Measurements from ENCODE around the gene NPTXR. TPM values are rescaled to one million over a fixed set of nuclear protein-coding genes. Genes with fewer than 3 reads are reported as not detected.

Gene NPTXR
- total RNA-seq, 1 donor from 2014 or later: 4.8 TPM

- DNase-seq (ENCODE audit: extremely low spot score, unreplicated experiment): no peak
- TF ChIP-seq, protein P1, sequence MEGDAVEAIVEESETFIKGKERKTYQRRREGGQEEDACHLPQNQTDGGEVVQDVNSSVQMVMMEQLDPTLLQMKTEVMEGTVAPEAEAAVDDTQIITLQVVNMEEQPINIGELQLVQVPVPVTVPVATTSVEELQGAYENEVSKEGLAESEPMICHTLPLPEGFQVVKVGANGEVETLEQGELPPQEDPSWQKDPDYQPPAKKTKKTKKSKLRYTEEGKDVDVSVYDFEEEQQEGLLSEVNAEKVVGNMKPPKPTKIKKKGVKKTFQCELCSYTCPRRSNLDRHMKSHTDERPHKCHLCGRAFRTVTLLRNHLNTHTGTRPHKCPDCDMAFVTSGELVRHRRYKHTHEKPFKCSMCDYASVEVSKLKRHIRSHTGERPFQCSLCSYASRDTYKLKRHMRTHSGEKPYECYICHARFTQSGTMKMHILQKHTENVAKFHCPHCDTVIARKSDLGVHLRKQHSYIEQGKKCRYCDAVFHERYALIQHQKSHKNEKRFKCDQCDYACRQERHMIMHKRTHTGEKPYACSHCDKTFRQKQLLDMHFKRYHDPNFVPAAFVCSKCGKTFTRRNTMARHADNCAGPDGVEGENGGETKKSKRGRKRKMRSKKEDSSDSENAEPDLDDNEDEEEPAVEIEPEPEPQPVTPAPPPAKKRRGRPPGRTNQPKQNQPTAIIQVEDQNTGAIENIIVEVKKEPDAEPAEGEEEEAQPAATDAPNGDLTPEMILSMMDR (IDR thresholded peaks at IDR 0.05): no peak
- Mint-ChIP-seq H3K9me3 (ENCODE audit: unreplicated experiment) (no peaks in the 10 kb centered on the region), H3K36me3 (ENCODE audit: unreplicated experiment) (no peaks in the 10 kb centered on the region), H3K4me3 (ENCODE audit: unreplicated experiment) (no peak overlapping the region), H3K27me3 (ENCODE audit: unreplicated experiment) (peaks cover 15% of the 10 kb centered on the region), H3K4me1 (ENCODE audit: unreplicated experiment) (no peaks in the 10 kb centered on the region), H3K27ac (ENCODE audit: unreplicated experiment) (no peak overlapping the region)
Observed at GRCh38 chr22:38833061-38833460, 10.8 kb downstream of the NPTXR start.

GRCh38 chr22:38832005-38832978 lies 11.5 kb downstream of the NPTXR start:
- Mint-ChIP-seq H3K27me3 (ENCODE audit: unreplicated experiment) (peaks cover 14% of the 10 kb centered on the region), H3K9me3 (ENCODE audit: unreplicated experiment) (no peaks in the 10 kb centered on the region), H3K4me3 (ENCODE audit: unreplicated experiment) (no peak overlapping the region), H3K4me1 (ENCODE audit: unreplicated experiment) (no peaks in the 10 kb centered on the region), H3K27ac (ENCODE audit: unreplicated experiment) (no peak overlapping the region), H3K36me3 (ENCODE audit: unreplicated experiment) (no peaks in the 10 kb centered on the region)
- TF ChIP-seq, protein P1 (IDR thresholded peaks at IDR 0.05): no peak
- no peak for DNase-seq (ENCODE audit: extremely low spot score, unreplicated experiment)

DNA sequence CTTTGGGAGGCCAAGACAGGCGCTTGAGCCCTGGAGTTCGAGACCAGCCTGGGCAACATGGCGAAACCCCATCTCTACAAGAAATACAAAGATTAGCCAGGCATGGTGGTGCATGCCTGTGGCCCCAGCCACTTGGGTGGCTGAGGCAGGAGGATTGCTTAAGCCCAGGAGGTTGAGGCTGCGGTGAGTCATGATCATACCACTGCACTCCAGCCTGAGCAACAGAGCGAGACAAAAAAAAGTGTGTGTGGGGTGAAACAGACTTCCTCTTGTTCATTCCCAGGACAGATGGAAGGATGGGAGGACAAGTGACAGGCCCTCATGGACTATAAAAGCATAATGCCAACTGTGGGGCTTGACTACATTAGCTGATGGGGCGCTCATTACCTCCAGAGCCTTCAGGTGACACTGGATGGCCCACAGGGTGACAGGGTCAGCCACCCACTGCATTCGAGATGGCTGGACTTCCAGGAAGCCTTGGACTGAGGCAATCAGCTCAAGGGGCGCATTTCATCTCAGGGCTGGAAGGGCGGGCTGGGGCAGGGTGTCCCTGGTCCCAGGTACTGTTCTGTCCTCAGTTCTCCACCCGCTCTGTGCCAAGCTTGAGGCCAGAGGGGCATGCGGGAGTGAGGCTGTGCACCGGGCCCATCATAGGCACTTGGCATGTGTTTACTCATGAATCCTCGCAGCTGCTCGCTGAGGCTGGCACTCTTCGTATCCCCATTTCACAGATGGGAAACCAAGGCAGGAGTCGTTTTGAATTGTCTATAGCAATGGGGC lies 12.5 kb downstream of the NPTXR start:
- TF ChIP-seq, protein P1 (IDR thresholded peaks at IDR 0.05): no peak
- Mint-ChIP-seq H3K27me3 (ENCODE audit: unreplicated experiment) (peaks cover 12% of the 10 kb centered on the region), H3K27ac (ENCODE audit: unreplicated experiment) (no peak overlapping the region)

DNA sequence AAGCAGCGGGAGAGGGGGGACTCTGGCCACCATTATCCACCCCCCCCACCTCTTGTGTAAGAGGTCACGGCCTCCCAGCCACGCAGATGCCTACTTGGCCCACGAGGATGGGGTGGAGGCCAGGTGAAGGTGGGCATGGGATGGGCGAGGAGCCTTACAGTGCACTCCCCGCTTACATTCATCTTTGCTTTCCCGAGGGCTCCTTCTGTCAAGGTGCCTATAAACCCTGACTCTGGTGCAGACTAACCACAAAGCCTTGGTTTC lies 13.1 kb downstream of the NPTXR start:
- Mint-ChIP-seq H3K9me3 (ENCODE audit: unreplicated experiment) (no peaks in the 10 kb centered on the region), H3K36me3 (ENCODE audit: unreplicated experiment) (no peaks in the 10 kb centered on the region), H3K4me1 (ENCODE audit: unreplicated experiment) (no peaks in the 10 kb centered on the region), H3K27ac (ENCODE audit: unreplicated experiment) (no peak overlapping the region), H3K27me3 (ENCODE audit: unreplicated experiment) (peaks cover 6% of the 10 kb centered on the region), H3K4me3 (ENCODE audit: unreplicated experiment) (no peak overlapping the region)
- TF ChIP-seq, protein P1 (IDR thresholded peaks at IDR 0.05): no peak
- no peak for DNase-seq (ENCODE audit: extremely low spot score, unreplicated experiment)

More for the DNA sequence above, 12.5 kb downstream of the NPTXR start:
- Mint-ChIP-seq H3K36me3 (ENCODE audit: unreplicated experiment) (no peaks in the 10 kb centered on the region), H3K4me1 (ENCODE audit: unreplicated experiment) (no peaks in the 10 kb centered on the region), H3K9me3 (ENCODE audit: unreplicated experiment) (no peaks in the 10 kb centered on the region), H3K4me3 (ENCODE audit: unreplicated experiment) (no peak overlapping the region)
- DNase-seq (ENCODE audit: extremely low spot score, unreplicated experiment): no peak

All from osteocyte (in vitro differentiated cells).